Measurements from ENCODE around the gene CCNI2.

- TF ChIP-seq ZNF274 (IDR thresholded peaks at IDR 0.05; ENCODE audit: low read depth, low read length) (no peak), YY1 (IDR thresholded peaks at IDR 0.05; ENCODE audit: insufficient read depth, insufficient read length) (no peak)
Observed at GRCh38 chr5:132746592-132746953, 653 bp upstream of the CCNI2 start.
